ENCODE results near the gene GHR.

GRCh38 chr5:42419294-42419693 is 3.9 kb upstream of the GHR start:
- TF ChIP-seq POLR2AphosphoS5 (IDR thresholded peaks at IDR 0.05): no peak
- TF ChIP-seq CTCF (IDR thresholded peaks at IDR 0.05): no peak
